ENCODE measurements around the gene RNF11.
"Not testable (repeated sequence)": the region's sequence is repeated elsewhere in the genome, so short reads cannot be mapped to it uniquely, and the experiment has no call there.

Gene RNF11

DNA sequence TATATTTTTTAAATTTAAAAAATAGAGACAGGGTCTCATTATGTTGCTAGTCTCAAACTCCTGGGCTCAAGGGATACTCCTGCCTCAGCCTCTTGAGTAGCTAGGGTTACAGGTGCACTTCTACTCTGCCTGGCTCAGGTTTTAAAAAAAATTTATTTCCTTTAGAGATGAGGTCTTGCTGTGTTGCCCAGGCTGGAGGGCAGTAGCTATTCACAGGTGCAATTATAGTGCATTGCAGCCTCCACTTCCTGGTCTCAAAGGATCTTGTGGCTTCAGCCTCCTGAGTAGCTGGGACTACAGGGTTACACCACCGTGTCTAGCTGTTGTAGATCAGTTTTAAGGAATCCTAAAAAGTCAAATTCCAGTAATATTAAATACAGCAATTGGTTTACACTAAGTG lies 5.0 kb downstream of the RNF11 start:
- Histone ChIP-seq H3K9ac (ENCODE audit: low read length in 2 of 2) (no peak overlapping the region), H3K27me3 (ENCODE audit: control insufficient read depth in 1 of 2, insufficient read depth in 2 of 2, low read length in 2 of 2) (no peaks in the 10 kb centered on the region), H3K4me3 (ENCODE audit: low read length in 2 of 2) (no peak overlapping the region), H3K36me3 (ENCODE audit: control insufficient read depth in 2 of 2, insufficient read depth in 2 of 2, low read length in 2 of 2) (no peaks in the 10 kb centered on the region), H3K27ac (ENCODE audit: low read length) (no peak overlapping the region), H3K4me1 (ENCODE audit: control insufficient read depth, insufficient read depth, low read length) (peaks cover 18% of the 10 kb centered on the region), H3K9me3 (ENCODE audit: control insufficient read depth in 2 of 2, low read length in 2 of 2) (no peaks in the 10 kb centered on the region)

GRCh38 chr1:51242546-51242945 lies 6.5 kb downstream of the RNF11 start:
- H3K27ac ChIP-seq (ENCODE audit: low read length), result no peak overlapping the region
- no peak overlapping the region for H3K4me3 ChIP-seq (ENCODE audit: low read length in 2 of 2)
- H3K27me3 ChIP-seq (ENCODE audit: control insufficient read depth in 1 of 2, insufficient read depth in 2 of 2, low read length in 2 of 2), result no peaks in the 10 kb centered on the region
- peaks cover 18% of the 10 kb centered on the region for H3K4me1 ChIP-seq (ENCODE audit: control insufficient read depth, insufficient read depth, low read length)
- no peaks in the 10 kb centered on the region for H3K9me3 ChIP-seq (ENCODE audit: control insufficient read depth in 2 of 2, low read length in 2 of 2)
- no peak overlapping the region for H3K9ac ChIP-seq (ENCODE audit: low read length in 2 of 2)
- H3K36me3 ChIP-seq (ENCODE audit: control insufficient read depth in 2 of 2, insufficient read depth in 2 of 2, low read length in 2 of 2), result no peaks in the 10 kb centered on the region

DNA sequence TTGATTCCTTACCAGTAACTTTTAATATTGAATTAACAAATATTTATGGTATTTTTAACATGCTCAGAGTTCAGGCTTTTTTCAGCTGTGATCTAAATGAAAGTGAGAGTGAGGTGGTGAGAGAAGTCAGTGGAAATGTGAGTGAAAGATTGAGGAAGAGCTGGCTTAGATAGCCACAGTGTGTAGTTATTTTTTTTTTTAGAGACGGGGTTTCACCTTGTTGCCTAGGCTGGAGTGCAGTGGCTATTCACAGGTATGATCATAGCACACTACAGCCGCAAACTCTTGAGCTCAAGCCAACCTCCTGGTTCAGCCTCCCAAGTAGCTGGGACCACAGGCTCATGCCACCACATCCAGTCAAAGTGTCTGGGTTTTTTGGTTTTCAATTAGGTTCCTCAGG lies 10.9 kb downstream of the RNF11 start:
- H3K36me3 ChIP-seq (ENCODE audit: control insufficient read depth in 2 of 2, insufficient read depth in 2 of 2, low read length in 2 of 2), result no peaks in the 10 kb centered on the region
- H3K27me3 ChIP-seq (ENCODE audit: control insufficient read depth in 1 of 2, insufficient read depth in 2 of 2, low read length in 2 of 2), result no peaks in the 10 kb centered on the region
- H3K4me1 ChIP-seq (ENCODE audit: control insufficient read depth, insufficient read depth, low read length), result no peaks in the 10 kb centered on the region
- H3K9me3 ChIP-seq (ENCODE audit: control insufficient read depth in 2 of 2, low read length in 2 of 2), result no peaks in the 10 kb centered on the region
- H3K9ac ChIP-seq (ENCODE audit: low read length in 2 of 2), result no peak overlapping the region
- H3K4me3 ChIP-seq (ENCODE audit: low read length in 2 of 2), result no peak overlapping the region
- H3K27ac ChIP-seq (ENCODE audit: low read length), result no peak overlapping the region

GRCh38 chr1:51247499-51247898 lies 11.4 kb downstream of the RNF11 start:
- H3K27me3 ChIP-seq (ENCODE audit: control insufficient read depth in 1 of 2, insufficient read depth in 2 of 2, low read length in 2 of 2), result no peaks in the 10 kb centered on the region
- no peaks in the 10 kb centered on the region for H3K4me1 ChIP-seq (ENCODE audit: control insufficient read depth, insufficient read depth, low read length)
- H3K9me3 ChIP-seq (ENCODE audit: control insufficient read depth in 2 of 2, low read length in 2 of 2), result no peaks in the 10 kb centered on the region
- H3K9ac ChIP-seq (ENCODE audit: low read length in 2 of 2), result no peak overlapping the region
- no peak overlapping the region for H3K27ac ChIP-seq (ENCODE audit: low read length)
- H3K4me3 ChIP-seq (ENCODE audit: low read length in 2 of 2), result no peak overlapping the region
- H3K36me3 ChIP-seq (ENCODE audit: control insufficient read depth in 2 of 2, insufficient read depth in 2 of 2, low read length in 2 of 2), result no peaks in the 10 kb centered on the region

GRCh38 chr1:51249445-51249844 lies 13.4 kb downstream of the RNF11 start:
- no peaks in the 10 kb centered on the region for H3K9me3 ChIP-seq (ENCODE audit: control insufficient read depth in 2 of 2, low read length in 2 of 2)
- H3K4me3 ChIP-seq (ENCODE audit: low read length in 2 of 2), result no peak overlapping the region
- no peak overlapping the region for H3K9ac ChIP-seq (ENCODE audit: low read length in 2 of 2)
- no peaks in the 10 kb centered on the region for H3K36me3 ChIP-seq (ENCODE audit: control insufficient read depth in 2 of 2, insufficient read depth in 2 of 2, low read length in 2 of 2)
- H3K27ac ChIP-seq (ENCODE audit: low read length), result no peak overlapping the region
- no peaks in the 10 kb centered on the region for H3K27me3 ChIP-seq (ENCODE audit: control insufficient read depth in 1 of 2, insufficient read depth in 2 of 2, low read length in 2 of 2)
- H3K4me1 ChIP-seq (ENCODE audit: control insufficient read depth, insufficient read depth, low read length), result no peaks in the 10 kb centered on the region

- H3K9ac ChIP-seq (ENCODE audit: low read length in 2 of 2); H3K9me3 ChIP-seq (ENCODE audit: control insufficient read depth in 2 of 2, low read length in 2 of 2); H3K27me3 ChIP-seq (ENCODE audit: control insufficient read depth in 1 of 2, insufficient read depth in 2 of 2, low read length in 2 of 2); H3K36me3 ChIP-seq (ENCODE audit: control insufficient read depth in 2 of 2, insufficient read depth in 2 of 2, low read length in 2 of 2); H3K4me3 ChIP-seq (ENCODE audit: low read length in 2 of 2); H3K4me1 ChIP-seq (ENCODE audit: control insufficient read depth, insufficient read depth, low read length); H3K27ac ChIP-seq (ENCODE audit: low read length): not testable (repeated sequence)
These were observed 14.7 kb downstream of the RNF11 start for GRCh38 chr1:51250729-51251128.

DNA sequence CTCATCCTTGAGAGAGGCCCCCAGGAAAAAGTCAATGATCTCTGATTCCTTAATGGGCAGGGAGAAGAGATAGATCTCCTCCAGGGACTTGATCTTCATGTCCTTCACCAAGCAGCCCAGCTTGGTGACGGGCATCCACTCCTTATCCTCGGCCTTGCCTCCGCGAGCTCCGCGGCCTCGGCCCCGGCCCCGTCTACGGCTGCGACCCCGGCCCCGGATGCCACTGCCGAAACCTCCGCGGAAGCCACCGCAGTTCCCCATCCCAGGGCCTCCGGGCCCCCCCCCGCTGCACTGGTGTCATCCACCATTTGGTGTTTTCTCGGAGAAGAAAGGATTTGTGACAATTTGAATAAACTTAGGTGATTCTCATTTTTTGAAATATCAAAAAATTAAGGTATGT lies 15.1 kb downstream of the RNF11 start:
- H3K36me3 ChIP-seq (ENCODE audit: control insufficient read depth in 2 of 2, insufficient read depth in 2 of 2, low read length in 2 of 2); H3K9ac ChIP-seq (ENCODE audit: low read length in 2 of 2); H3K27me3 ChIP-seq (ENCODE audit: control insufficient read depth in 1 of 2, insufficient read depth in 2 of 2, low read length in 2 of 2); H3K9me3 ChIP-seq (ENCODE audit: control insufficient read depth in 2 of 2, low read length in 2 of 2); H3K27ac ChIP-seq (ENCODE audit: low read length); H3K4me3 ChIP-seq (ENCODE audit: low read length in 2 of 2); H3K4me1 ChIP-seq (ENCODE audit: control insufficient read depth, insufficient read depth, low read length): not testable (repeated sequence)

- Histone ChIP-seq H3K9me3 (ENCODE audit: control insufficient read depth in 2 of 2, low read length in 2 of 2) (no peaks in the 10 kb centered on the region), H3K27ac (ENCODE audit: low read length) (no peak overlapping the region), H3K4me3 (ENCODE audit: low read length in 2 of 2) (no peak overlapping the region), H3K36me3 (ENCODE audit: control insufficient read depth in 2 of 2, insufficient read depth in 2 of 2, low read length in 2 of 2) (no peaks in the 10 kb centered on the region), H3K9ac (ENCODE audit: low read length in 2 of 2) (no peak overlapping the region), H3K27me3 (ENCODE audit: control insufficient read depth in 1 of 2, insufficient read depth in 2 of 2, low read length in 2 of 2) (no peaks in the 10 kb centered on the region), H3K4me1 (ENCODE audit: control insufficient read depth, insufficient read depth, low read length) (no peaks in the 10 kb centered on the region)
These were observed 16.3 kb downstream of the RNF11 start for GRCh38 chr1:51252366-51252765.

GRCh38 chr1:51253691-51254090 lies 17.6 kb downstream of the RNF11 start:
- H3K27me3 ChIP-seq (ENCODE audit: control insufficient read depth in 1 of 2, insufficient read depth in 2 of 2, low read length in 2 of 2), result no peaks in the 10 kb centered on the region
- H3K27ac ChIP-seq (ENCODE audit: low read length), result no peak overlapping the region
- no peaks in the 10 kb centered on the region for H3K4me1 ChIP-seq (ENCODE audit: control insufficient read depth, insufficient read depth, low read length)
- H3K4me3 ChIP-seq (ENCODE audit: low read length in 2 of 2), result no peak overlapping the region
- H3K36me3 ChIP-seq (ENCODE audit: control insufficient read depth in 2 of 2, insufficient read depth in 2 of 2, low read length in 2 of 2), result no peaks in the 10 kb centered on the region
- H3K9ac ChIP-seq (ENCODE audit: low read length in 2 of 2), result no peak overlapping the region
- H3K9me3 ChIP-seq (ENCODE audit: control insufficient read depth in 2 of 2, low read length in 2 of 2), result no peaks in the 10 kb centered on the region

DNA sequence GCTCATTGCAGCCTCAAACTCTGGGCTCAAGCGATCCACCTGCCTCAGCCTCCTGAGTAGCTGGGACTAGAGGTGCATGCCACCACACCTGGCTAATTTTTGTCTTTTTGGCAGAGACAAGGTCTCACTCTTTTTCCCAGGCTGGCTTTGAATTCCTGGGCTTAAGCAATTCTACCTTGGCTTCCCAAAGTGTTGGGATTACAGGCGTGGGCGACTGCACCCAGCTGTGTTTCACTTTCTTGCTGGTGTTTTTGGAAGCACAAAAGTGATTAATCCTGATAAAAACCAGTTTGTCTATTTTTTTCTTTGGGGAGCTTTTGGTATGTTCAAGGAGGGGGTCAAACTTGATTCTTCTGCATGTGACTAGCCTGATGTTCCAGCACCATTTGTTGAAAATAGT lies 19.3 kb downstream of the RNF11 start:
- no peaks in the 10 kb centered on the region for H3K9me3 ChIP-seq (ENCODE audit: control insufficient read depth in 2 of 2, low read length in 2 of 2)
- H3K9ac ChIP-seq (ENCODE audit: low read length in 2 of 2), result no peak overlapping the region
- no peaks in the 10 kb centered on the region for H3K36me3 ChIP-seq (ENCODE audit: control insufficient read depth in 2 of 2, insufficient read depth in 2 of 2, low read length in 2 of 2)
- H3K4me3 ChIP-seq (ENCODE audit: low read length in 2 of 2), result no peak overlapping the region
- no peaks in the 10 kb centered on the region for H3K27me3 ChIP-seq (ENCODE audit: control insufficient read depth in 1 of 2, insufficient read depth in 2 of 2, low read length in 2 of 2)
- no peaks in the 10 kb centered on the region for H3K4me1 ChIP-seq (ENCODE audit: control insufficient read depth, insufficient read depth, low read length)
- no peak overlapping the region for H3K27ac ChIP-seq (ENCODE audit: low read length)

DNA sequence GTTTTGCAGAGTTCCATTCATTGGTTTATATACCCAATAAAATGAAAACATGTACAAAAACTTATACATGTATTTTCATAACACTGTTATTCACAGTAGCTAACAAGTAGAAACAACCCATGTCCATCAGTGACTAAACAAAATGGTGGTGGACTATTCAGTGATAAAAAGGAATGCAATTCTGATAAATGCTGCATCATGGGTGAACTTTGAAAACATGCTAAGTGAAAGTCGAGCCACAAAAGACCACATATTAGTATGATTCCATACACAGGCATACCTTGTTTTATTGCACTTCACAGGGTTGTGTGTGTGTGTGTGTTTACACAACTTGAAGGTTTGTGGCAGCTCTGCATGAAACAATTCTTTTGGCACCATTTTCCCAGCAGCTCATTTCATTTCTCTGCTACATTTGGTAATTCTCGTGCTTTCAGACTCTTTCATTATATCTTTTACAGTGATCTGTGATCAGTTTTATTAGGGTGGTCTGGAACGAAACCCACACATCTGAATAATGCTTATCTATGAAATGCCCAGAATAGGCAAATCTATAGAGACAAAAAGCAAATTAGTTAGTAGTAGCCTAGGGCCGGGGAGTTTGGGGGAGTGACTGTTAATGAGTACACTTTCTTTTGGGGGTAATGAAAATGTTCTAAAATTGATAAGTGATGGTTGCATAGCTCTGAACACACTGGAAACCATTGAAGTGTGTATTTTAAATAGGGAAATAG lies 27.2 kb downstream of the RNF11 start:
- no peak overlapping the region for H3K27ac ChIP-seq (ENCODE audit: low read length)
- no peaks in the 10 kb centered on the region for H3K36me3 ChIP-seq (ENCODE audit: control insufficient read depth in 2 of 2, insufficient read depth in 2 of 2, low read length in 2 of 2)
- peaks cover 10% of the 10 kb centered on the region for H3K4me1 ChIP-seq (ENCODE audit: control insufficient read depth, insufficient read depth, low read length)
- no peaks in the 10 kb centered on the region for H3K27me3 ChIP-seq (ENCODE audit: control insufficient read depth in 1 of 2, insufficient read depth in 2 of 2, low read length in 2 of 2)
- no peak overlapping the region for H3K9ac ChIP-seq (ENCODE audit: low read length in 2 of 2)
- no peak overlapping the region for H3K4me3 ChIP-seq (ENCODE audit: low read length in 2 of 2)
- no peaks in the 10 kb centered on the region for H3K9me3 ChIP-seq (ENCODE audit: control insufficient read depth in 2 of 2, low read length in 2 of 2)

All from stomach smooth muscle (tissue), 2 donors.